Vagina (tissue), 2 donors: ENCODE data around the gene CHST6. TPM values are rescaled to one million over a fixed set of nuclear protein-coding genes. Genes with fewer than 3 reads are reported as not detected.
A peak's percentile ranks its signal among the peaks of the same experiment; 100 is the strongest.
"Not testable (repeated sequence)": the region's sequence is repeated elsewhere in the genome, so short reads cannot be mapped to it uniquely, and the experiment has no call there.

Source experiments
- DNase-seq, 2 donors: peaks; one replicate each; pipeline ENCODE4 v3.0.0-alpha.2; 2017; ENCODE audit errors: extremely low spot score in 2 of 2
- H3K27ac ChIP-seq: fragments of 200-600 bp; sonication (generic); one replicate; pipeline ENCODE4 v1.5.1; 2019
- H3K27me3 ChIP-seq: fragments of 200-600 bp; sonication (generic); one replicate; pipeline ENCODE4 v1.5.1; 2019
- H3K36me3 ChIP-seq, 2 donors: fragments of 200-600 bp; sonication (generic); one replicate each; pipeline ENCODE4 v1.5.1; 2017 to 2019
- H3K4me1 ChIP-seq: fragments of 200-600 bp; sonication (generic); one replicate; pipeline ENCODE4 v1.5.1; 2019
- H3K4me3 ChIP-seq, 2 donors: fragments of 200-600 bp; sonication (generic); 1 replicate in 1 of 2; 2 replicates in 1 of 2; pipeline ENCODE4 v1.5.1; 2016 to 2019
- H3K9me3 ChIP-seq: fragments of 200-600 bp; sonication (generic); one replicate; pipeline ENCODE4 v1.5.1; 2019
- POLR2A ChIP-seq, 2 donors: fragments of 450-650 bp; IDR thresholded peaks; one replicate each; pipeline ENCODE4 v1.6.1; 2017; ENCODE audit warnings: antibody characterized with exemption in 2 of 2, mild to moderate bottlenecking in 2 of 2, moderate library complexity in 2 of 2
- POLR2AphosphoS5 ChIP-seq, 2 donors: sonication (generic); formaldehyde crosslinking; IDR thresholded peaks; one replicate each; pipeline ENCODE4 v1.9.0; 2017; ENCODE audit warnings: antibody characterized with exemption in 2 of 2, mild to moderate bottlenecking in 2 of 2, low read depth in 1 of 2; ENCODE audit not compliant: insufficient read depth in 1 of 2
- intact Hi-C: fragments of 100-400 bp; cut with DNase I; formaldehyde crosslinking; loops from one replicate; pipeline ENCODE4 v1.15.1; 2023
- total RNA-seq: library from RNA; depleted of rRNA; stranded (reverse); fragments of >200 nt; gene quantifications from one replicate; pipeline ENCODE4 v1.2.3, GENCODE V29; 2016
- TF ChIP-seq, protein P1 (sequence below), 3 experiments: fragments of 450-650 bp in 2 of 3; fragments of 200-600 bp in 1 of 3; sonication (generic) in 1 of 3; IDR thresholded peaks; one replicate each; pipeline ENCODE4 v1.5.1; 2017 to 2019; ENCODE audit warnings: antibody characterized with exemption in 3 of 3, mild to moderate bottlenecking in 2 of 3, moderate library complexity in 2 of 3

CHST6 gene
- total RNA-seq, 1 donor from 2014 or later, result 0.25 TPM

DNA sequence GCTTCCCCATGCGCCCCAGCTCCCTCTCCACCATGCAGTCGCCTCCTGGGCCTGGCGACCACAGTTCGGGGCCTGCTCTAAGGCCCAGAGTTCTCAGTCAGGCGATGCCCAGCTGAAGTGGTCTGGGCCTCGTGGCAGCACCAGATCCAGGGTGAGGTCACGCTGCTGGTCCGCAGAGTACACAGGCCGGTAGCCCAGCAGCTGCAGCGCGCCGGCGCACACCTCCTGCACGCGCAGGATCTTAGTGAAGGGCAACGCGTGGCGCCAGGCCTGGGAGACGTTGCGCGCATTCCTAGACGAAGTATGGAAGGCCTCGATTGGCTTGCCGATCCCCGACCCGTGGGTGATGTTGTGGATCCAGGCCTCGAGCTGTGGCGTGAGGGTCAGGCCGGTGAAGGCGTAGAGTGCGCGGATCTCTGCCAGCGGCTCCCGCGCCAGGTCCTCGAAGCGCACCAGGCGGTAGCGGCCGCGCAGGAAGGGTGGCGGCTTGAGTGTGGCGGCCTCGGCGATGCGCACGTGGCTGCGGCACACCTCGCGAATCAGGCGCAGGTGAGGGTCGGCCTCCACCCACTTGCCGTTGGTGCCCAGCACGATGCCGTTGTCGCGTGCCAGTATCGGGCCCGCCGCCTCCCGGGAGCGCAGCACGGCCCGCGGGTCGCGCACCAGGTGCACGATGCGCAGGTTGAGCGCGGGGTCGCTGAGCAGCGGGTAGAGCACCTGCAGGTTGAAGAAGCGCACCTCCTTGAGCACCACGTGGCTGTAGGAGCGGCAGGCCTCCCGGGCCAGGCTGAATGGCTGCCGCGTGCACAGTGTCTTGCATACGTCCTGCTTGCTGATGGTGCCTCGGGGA, 34.0 kb upstream of the CHST6 start:
- Histone ChIP-seq H3K4me1 (no peaks in the 10 kb centered on the region), H3K9me3 (no peaks in the 10 kb centered on the region), H3K4me3 (no peak overlapping the region), H3K27ac (no peak overlapping the region), H3K36me3 (no peaks in the 10 kb centered on the region), H3K27me3 (no peaks in the 10 kb centered on the region)
- no peak for DNase-seq
- TF ChIP-seq POLR2A (IDR thresholded peaks at IDR 0.05), result no peak
- TF ChIP-seq, protein P1, sequence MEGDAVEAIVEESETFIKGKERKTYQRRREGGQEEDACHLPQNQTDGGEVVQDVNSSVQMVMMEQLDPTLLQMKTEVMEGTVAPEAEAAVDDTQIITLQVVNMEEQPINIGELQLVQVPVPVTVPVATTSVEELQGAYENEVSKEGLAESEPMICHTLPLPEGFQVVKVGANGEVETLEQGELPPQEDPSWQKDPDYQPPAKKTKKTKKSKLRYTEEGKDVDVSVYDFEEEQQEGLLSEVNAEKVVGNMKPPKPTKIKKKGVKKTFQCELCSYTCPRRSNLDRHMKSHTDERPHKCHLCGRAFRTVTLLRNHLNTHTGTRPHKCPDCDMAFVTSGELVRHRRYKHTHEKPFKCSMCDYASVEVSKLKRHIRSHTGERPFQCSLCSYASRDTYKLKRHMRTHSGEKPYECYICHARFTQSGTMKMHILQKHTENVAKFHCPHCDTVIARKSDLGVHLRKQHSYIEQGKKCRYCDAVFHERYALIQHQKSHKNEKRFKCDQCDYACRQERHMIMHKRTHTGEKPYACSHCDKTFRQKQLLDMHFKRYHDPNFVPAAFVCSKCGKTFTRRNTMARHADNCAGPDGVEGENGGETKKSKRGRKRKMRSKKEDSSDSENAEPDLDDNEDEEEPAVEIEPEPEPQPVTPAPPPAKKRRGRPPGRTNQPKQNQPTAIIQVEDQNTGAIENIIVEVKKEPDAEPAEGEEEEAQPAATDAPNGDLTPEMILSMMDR (IDR thresholded peaks at IDR 0.05), result no peak
- TF ChIP-seq POLR2AphosphoS5 (IDR thresholded peaks at IDR 0.05; ENCODE audit: insufficient read depth in 1 of 2, low read depth in 1 of 2), result no peak
- intact Hi-C loops, result no loop called here

DNA sequence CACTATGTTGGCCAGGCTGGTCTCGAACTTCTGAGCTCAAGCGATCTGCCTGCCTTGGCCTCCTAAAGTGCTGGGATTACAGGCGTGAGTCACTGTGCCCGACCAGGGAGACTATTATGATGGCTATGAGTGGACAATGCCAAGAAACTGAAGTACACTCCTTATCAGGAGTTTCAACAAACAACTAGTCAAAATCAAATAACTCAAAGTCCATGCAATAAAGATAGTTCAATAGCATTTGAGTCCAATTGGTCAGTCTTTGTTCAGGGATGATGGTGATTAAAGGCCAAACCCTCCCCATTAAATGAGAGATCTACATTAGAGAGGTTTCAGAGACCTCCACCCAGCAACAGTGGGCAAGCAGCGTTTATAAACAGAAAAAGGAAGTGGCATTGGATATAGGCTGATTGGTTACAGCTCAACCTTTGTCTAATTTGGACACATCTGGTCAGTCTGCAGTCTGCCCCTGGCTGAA, 32.6 kb upstream of the CHST6 start:
- no peak overlapping the region for H3K4me3 ChIP-seq
- no peaks in the 10 kb centered on the region for H3K36me3 ChIP-seq
- H3K9me3 ChIP-seq, result no peaks in the 10 kb centered on the region
- H3K27ac ChIP-seq, result no peak overlapping the region
- no peaks in the 10 kb centered on the region for H3K4me1 ChIP-seq
- H3K27me3 ChIP-seq, result no peaks in the 10 kb centered on the region
- TF ChIP-seq POLR2A (IDR thresholded peaks at IDR 0.05) (no peak), POLR2AphosphoS5 (IDR thresholded peaks at IDR 0.05; ENCODE audit: insufficient read depth in 1 of 2, low read depth in 1 of 2) (no peak)
- TF ChIP-seq, protein P1 (IDR thresholded peaks at IDR 0.05), result no peak
- DNase-seq, result no peak
- intact Hi-C loops, result no loop called here

DNA sequence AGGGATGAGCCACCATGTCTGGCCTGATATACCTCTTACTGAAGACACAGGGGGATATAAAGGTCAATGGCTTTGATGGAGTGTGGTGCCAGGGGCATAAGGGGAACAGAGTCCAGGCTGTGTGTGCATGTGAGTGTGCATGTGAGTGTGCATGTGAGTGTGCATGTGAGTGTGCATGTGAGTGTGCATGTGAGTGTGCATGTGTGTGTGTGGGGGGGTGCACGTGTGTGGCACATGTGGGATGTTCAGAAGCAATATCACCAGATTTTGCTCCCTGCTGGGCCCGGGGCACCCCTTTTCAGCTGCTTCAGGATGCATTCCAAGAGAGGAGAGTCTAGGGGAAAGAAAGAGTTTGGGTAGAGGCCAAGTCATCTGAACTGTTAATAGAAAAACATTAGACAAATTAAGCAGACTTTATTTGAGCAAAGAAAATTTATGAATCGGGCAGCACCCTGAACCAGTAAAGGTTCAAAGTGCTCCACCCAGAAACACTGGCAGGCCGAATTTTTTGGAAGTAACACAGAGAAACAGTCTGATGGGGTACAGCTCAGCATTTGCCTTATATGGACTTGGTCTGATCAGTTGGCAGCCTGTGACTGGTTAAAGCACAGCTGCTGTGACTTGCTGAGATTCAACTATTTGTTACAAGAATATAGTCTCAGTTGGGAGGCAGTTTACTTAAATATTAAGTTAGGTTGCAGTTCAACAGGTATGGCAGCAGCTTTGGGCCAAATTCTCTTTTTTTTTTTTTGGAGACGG, 31.0 kb upstream of the CHST6 start:
- Histone ChIP-seq H3K27ac (no peak overlapping the region), H3K27me3 (no peaks in the 10 kb centered on the region), H3K4me1 (no peaks in the 10 kb centered on the region), H3K36me3 (no peaks in the 10 kb centered on the region), H3K4me3 (no peak overlapping the region), H3K9me3 (no peaks in the 10 kb centered on the region)
- TF ChIP-seq POLR2AphosphoS5 (IDR thresholded peaks at IDR 0.05; ENCODE audit: insufficient read depth in 1 of 2, low read depth in 1 of 2) (no peak), POLR2A (IDR thresholded peaks at IDR 0.05) (no peak)
- TF ChIP-seq, protein P1 (IDR thresholded peaks at IDR 0.05), result no peak
- DNase-seq, result no peak
- intact Hi-C loops, result no loop called here

DNA sequence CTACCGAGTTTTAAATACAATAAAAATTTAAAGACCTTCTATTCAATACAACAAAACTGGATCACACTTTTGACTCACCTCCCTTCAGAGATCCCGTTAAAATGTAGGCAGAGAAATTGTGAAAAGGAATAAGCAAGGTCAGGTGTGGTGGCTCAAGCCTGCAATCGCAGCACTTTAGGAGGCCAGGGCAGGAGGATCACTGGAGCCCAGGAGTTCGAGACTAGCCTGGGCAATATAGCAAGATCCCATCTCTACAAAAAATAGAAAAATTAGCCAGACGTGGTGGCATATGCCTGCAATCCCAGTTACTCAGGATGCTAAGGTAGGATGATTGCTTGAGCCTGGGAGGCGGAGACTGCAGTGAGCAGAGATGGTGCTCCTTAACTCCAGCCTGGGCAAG, 23.9 kb upstream of the CHST6 start:
- no peaks in the 10 kb centered on the region for H3K36me3 ChIP-seq
- H3K9me3 ChIP-seq, result no peaks in the 10 kb centered on the region
- no peak overlapping the region for H3K4me3 ChIP-seq
- TF ChIP-seq POLR2A (IDR thresholded peaks at IDR 0.05) (no peak), POLR2AphosphoS5 (IDR thresholded peaks at IDR 0.05; ENCODE audit: insufficient read depth in 1 of 2, low read depth in 1 of 2) (no peak)
- TF ChIP-seq, protein P1 (IDR thresholded peaks at IDR 0.05), result no peak
- intact Hi-C loops, result loop anchor here (10.0 kb wide), 1 partner anchor 54 kb away; the partner anchor contains the start of gene TMEM170A
- H3K4me1 ChIP-seq, result peaks cover 10% of the 10 kb centered on the region
- DNase-seq, result no peak
- H3K27me3 ChIP-seq, result no peaks in the 10 kb centered on the region
- H3K27ac ChIP-seq, result no peak overlapping the region

DNA sequence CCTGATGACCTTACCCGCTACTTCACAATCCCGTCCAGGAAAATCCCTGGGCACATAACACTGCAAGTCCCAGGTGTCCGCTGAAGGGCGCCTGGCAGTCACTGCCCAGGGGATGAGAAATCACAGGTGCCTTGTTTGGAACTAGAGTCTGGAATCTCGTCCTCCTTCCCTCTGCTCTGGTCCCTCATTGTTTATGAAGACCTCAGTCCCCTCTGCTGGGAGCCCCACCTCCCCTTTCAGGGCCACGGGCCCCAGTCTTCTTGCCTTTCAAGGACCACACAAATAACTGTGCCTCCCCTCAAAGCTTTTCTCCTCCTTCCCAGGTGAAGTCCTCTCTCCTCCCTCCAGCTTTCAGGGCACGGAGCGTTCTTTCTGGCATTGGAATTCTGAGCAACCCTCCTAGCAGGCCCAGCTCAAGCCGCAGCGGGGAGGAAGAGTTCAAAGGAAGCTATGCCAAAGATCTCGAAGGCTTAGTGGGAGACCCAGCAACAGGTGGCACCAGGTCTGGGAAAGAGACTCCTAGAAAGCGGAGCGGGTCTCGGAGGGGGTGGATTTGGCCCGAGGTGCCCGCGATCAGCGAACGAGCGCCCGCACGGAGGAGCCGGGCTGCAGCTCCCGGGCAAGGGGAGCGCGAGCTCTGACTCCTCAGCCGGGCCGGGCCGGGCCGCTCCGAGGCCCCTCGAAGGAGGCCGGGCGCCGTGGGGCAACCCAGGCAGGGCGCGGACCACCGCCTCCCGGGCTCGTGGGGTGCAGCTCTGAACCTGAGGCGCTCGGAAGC, 21.1 kb upstream of the CHST6 start:
- not testable (repeated sequence) for H3K9me3 ChIP-seq, DNase-seq, H3K36me3 ChIP-seq, H3K27me3 ChIP-seq
- Histone ChIP-seq H3K4me3 (peak overlapping the region; percentile 95 to 98), H3K4me1 (peaks cover 10% of the 10 kb centered on the region), H3K27ac (peak overlapping the region; percentile 97)
- intact Hi-C loops, result loop anchor here (10.0 kb wide), 1 partner anchor 52 kb away; the partner anchor contains the start of gene TMEM170A
